ENCODE results near the gene PLXNA4.
"Not testable (repeated sequence)": the region's sequence is repeated elsewhere in the genome, so short reads cannot be mapped to it uniquely, and the experiment has no call there.

DNA sequence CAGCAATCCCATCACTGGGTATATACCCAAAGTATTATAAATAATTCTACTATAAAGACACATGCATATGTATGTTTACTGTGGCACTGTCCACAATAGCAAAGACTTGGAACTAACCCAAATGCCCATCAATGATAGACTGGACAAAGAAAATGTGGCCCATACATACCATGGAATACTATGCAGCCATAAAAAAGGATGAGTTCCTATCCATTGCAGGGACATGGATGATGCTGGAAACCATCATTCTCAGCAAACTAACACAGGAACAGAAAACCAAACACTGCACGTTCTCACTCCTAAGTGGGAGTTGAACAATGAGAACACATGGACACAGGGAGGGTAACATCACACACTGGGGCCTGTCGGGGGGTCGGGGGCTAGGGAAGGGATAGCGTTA is 186.2 kb downstream of the PLXNA4 start:
- TF ChIP-seq CTCF, POLR2AphosphoS5 (IDR thresholded peaks at IDR 0.05): not testable (repeated sequence)

Data from gastroesophageal sphincter (tissue), 3 donors.